Measurements from ENCODE around the gene SNN. TPM values are rescaled to one million over a fixed set of nuclear protein-coding genes. Genes with fewer than 3 reads are reported as not detected.

Gene SNN
- total and polyA plus RNA-seq, 2 donors (not counting 1 experiment from before 2014, with no cell fraction given), result 55.4 to 63.3 TPM

DNA sequence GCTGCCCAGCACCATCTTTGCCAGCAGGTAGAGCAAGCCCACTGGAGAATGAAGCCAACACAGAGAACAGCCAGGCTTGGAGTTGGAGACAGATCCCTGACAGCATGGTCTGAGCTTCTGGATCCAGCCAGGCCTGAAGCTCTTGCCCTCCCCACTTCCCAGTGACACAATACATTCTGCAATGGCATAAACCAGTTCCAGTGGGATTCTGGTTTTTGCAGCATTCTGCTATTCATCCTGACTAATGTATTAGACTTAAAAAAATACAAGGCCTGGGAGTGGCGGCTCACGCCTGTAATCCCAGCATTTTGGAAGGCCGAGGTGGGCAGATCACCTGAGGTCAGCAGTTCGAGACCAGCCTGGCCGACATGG is 41.0 kb upstream of the SNN start:
- TF ChIP-seq EZH2 (IDR thresholded peaks at IDR 0.05; ENCODE audit: borderline replicate concordance, insufficient read depth, low read depth, low read length, poor library complexity, severe bottlenecking), result no peak
- TF ChIP-seq, protein P1, sequence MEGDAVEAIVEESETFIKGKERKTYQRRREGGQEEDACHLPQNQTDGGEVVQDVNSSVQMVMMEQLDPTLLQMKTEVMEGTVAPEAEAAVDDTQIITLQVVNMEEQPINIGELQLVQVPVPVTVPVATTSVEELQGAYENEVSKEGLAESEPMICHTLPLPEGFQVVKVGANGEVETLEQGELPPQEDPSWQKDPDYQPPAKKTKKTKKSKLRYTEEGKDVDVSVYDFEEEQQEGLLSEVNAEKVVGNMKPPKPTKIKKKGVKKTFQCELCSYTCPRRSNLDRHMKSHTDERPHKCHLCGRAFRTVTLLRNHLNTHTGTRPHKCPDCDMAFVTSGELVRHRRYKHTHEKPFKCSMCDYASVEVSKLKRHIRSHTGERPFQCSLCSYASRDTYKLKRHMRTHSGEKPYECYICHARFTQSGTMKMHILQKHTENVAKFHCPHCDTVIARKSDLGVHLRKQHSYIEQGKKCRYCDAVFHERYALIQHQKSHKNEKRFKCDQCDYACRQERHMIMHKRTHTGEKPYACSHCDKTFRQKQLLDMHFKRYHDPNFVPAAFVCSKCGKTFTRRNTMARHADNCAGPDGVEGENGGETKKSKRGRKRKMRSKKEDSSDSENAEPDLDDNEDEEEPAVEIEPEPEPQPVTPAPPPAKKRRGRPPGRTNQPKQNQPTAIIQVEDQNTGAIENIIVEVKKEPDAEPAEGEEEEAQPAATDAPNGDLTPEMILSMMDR (IDR thresholded peaks at IDR 0.05), result no peak
- no peaks in the 10 kb centered on the region for H3K9me3 Mint-ChIP-seq (ENCODE audit: insufficient read depth)
- 100% methylated on average over 2 of the region's 5 CpGs for WGBS (ENCODE audit: insufficient coverage)
- ATAC-seq (ENCODE audit: low read depth) (no peak), DNase-seq (no peak)
- no peak overlapping the region for H3K4me3 Mint-ChIP-seq
- peaks cover 41 to 66% of the 10 kb centered on the region in 2 donors for H3K4me1 ChIP-seq (ENCODE audit: control insufficient read depth in 2 of 2, insufficient read depth in 2 of 2, low read length in 2 of 2)
- no peaks in the 10 kb centered on the region for H3K27me3 ChIP-seq (replicated peaks in 1 of 4; ENCODE audit: control extremely low read depth in 1 of 4, control insufficient read depth in 3 of 4, insufficient read depth in 4 of 4, low read length in 3 of 4)
- no peak overlapping the region for H3K27ac ChIP-seq (ENCODE audit: low read length in 2 of 2)
- peaks cover 44% of the 10 kb centered on the region for H3K4me1 Mint-ChIP-seq
- peak overlapping the region; percentile 43 for H3K27ac Mint-ChIP-seq
- CTCF ChIA-PET, result interaction anchor here (0.7 to 1.8 kb wide), 3 partner anchors 13 to 206 kb away, joined by 3 to 5 read pairs (median 4); no protein-coding TSS in a partner anchor
- no peaks in the 10 kb centered on the region for H3K27me3 Mint-ChIP-seq
- POLR2A ChIA-PET, result no interaction called here
- intact Hi-C loops (cut with micrococcal nuclease), result no loop called here
- no peaks in the 10 kb centered on the region for H3K36me3 ChIP-seq (replicated peaks in 1 of 2; ENCODE audit: control extremely low read depth in 1 of 2, control insufficient read depth in 1 of 2, extremely low read depth in 1 of 2, insufficient read depth in 2 of 2, low read length in 1 of 2)
- H3K4me2 ChIP-seq (replicated peaks; ENCODE audit: low read depth, low read length, poor library complexity, severe bottlenecking), result no peak overlapping the region
- H2AFZ ChIP-seq (ENCODE audit: insufficient read depth, low read depth, low read length, poor library complexity, severe bottlenecking), result no peak overlapping the region
- H3K9me3 ChIP-seq (ENCODE audit: control extremely low read depth in 1 of 3, control insufficient read depth in 2 of 3, insufficient read depth in 1 of 3, low read length in 2 of 3), result no peaks in the 10 kb centered on the region
- H3K9ac ChIP-seq (ENCODE audit: low read length), result no peak overlapping the region
- no peaks in the 10 kb centered on the region for H4K20me1 ChIP-seq (ENCODE audit: control insufficient read depth, insufficient read depth, low read length, poor library complexity, severe bottlenecking)
- H3K4me3 ChIP-seq (ENCODE audit: control extremely low read depth in 1 of 5, extremely low read depth in 1 of 5, insufficient read depth in 1 of 5, low read depth in 2 of 5, low read length in 4 of 5), result no peak overlapping the region
- H3K79me2 ChIP-seq (ENCODE audit: control insufficient read depth, insufficient read depth, low read length), result no peaks in the 10 kb centered on the region

DNA sequence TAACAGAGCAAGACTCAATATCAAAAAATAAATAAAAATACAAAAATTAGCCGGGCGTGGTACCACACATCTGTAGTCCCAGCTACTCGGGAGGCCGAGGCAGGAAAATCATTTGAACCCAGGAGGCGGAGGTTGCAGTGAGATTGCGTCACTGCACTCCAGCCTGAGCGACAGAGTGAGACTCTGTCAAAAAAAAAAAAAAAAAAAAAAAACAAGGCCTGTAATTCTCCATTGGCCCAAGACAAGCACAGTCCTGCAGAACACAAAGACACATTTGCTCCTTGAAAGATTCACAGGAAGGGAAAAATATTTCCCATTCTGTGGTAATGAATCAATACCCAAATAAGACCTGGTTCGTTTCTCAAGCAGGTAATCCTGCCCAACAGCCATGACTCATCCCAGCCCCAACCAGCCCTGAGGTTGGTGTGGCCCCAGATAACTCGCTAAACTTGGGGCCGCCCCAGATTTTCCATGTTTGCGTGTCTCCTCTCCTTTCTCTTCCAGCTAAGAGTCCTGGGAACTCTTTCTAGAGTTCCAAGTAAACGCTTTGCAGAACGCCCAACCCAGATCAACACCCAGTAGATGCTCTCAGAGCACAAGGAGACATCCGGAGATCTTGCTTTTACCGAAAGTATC is 40.3 kb upstream of the SNN start:
- Histone ChIP-seq H3K4me3 (ENCODE audit: control extremely low read depth in 1 of 5, extremely low read depth in 1 of 5, insufficient read depth in 1 of 5, low read depth in 2 of 5, low read length in 4 of 5) (no peak overlapping the region), H3K4me1 (ENCODE audit: control insufficient read depth in 2 of 2, insufficient read depth in 2 of 2, low read length in 2 of 2) (peaks cover 37 to 63% of the 10 kb centered on the region in 2 donors), H3K4me2 (replicated peaks; ENCODE audit: low read depth, low read length, poor library complexity, severe bottlenecking) (no peak overlapping the region), H2AFZ (ENCODE audit: insufficient read depth, low read depth, low read length, poor library complexity, severe bottlenecking) (no peak overlapping the region), H3K27ac (ENCODE audit: low read length in 2 of 2) (no peak overlapping the region), H3K27me3 (replicated peaks in 1 of 4; ENCODE audit: control extremely low read depth in 1 of 4, control insufficient read depth in 3 of 4, insufficient read depth in 4 of 4, low read length in 3 of 4) (no peaks in the 10 kb centered on the region), H3K9me3 (ENCODE audit: control extremely low read depth in 1 of 3, control insufficient read depth in 2 of 3, insufficient read depth in 1 of 3, low read length in 2 of 3) (no peaks in the 10 kb centered on the region), H3K9ac (ENCODE audit: low read length) (no peak overlapping the region), H3K79me2 (ENCODE audit: control insufficient read depth, insufficient read depth, low read length) (no peaks in the 10 kb centered on the region), H3K36me3 (replicated peaks in 1 of 2; ENCODE audit: control extremely low read depth in 1 of 2, control insufficient read depth in 1 of 2, extremely low read depth in 1 of 2, insufficient read depth in 2 of 2, low read length in 1 of 2) (no peaks in the 10 kb centered on the region), H4K20me1 (ENCODE audit: control insufficient read depth, insufficient read depth, low read length, poor library complexity, severe bottlenecking) (no peaks in the 10 kb centered on the region)
- H3K27me3 Mint-ChIP-seq, result no peaks in the 10 kb centered on the region
- intact Hi-C loops (cut with micrococcal nuclease), result no loop called here
- no peak for DNase-seq
- CTCF ChIA-PET, result interaction anchor here (0.7 to 1.8 kb wide), 4 partner anchors 12 to 206 kb away, joined by 3 to 5 read pairs (median 4); no protein-coding TSS in a partner anchor
- no peaks in the 10 kb centered on the region for H3K9me3 Mint-ChIP-seq (ENCODE audit: insufficient read depth)
- no peak for ATAC-seq (ENCODE audit: low read depth)
- 86% methylated on average over 9 of the region's 15 CpGs for WGBS (ENCODE audit: insufficient coverage)
- no peak overlapping the region for H3K4me3 Mint-ChIP-seq
- POLR2A ChIA-PET, result no interaction called here
- peaks cover 40% of the 10 kb centered on the region for H3K4me1 Mint-ChIP-seq
- TF ChIP-seq EZH2 (IDR thresholded peaks at IDR 0.05; ENCODE audit: borderline replicate concordance, insufficient read depth, low read depth, low read length, poor library complexity, severe bottlenecking), result no peak
- TF ChIP-seq, protein P1 (IDR thresholded peaks at IDR 0.05), result no peak
- peak overlapping the region; percentile 67 for H3K27ac Mint-ChIP-seq

Data from B cell (primary cell).